Mesendoderm (in vitro differentiated cells): ENCODE data around the gene IL6ST. TPM values are rescaled to one million over a fixed set of nuclear protein-coding genes. Genes with fewer than 3 reads are reported as not detected.
A peak's percentile ranks its signal among the peaks of the same experiment; 100 is the strongest.
"Not testable (repeated sequence)": the region's sequence is repeated elsewhere in the genome, so short reads cannot be mapped to it uniquely, and the experiment has no call there.

ENCODE experiments used
- DNase-seq: peaks from one replicate; pipeline ENCODE4 v3.0.0; 2013
- H2AK5ac ChIP-seq: 2 replicates; pipeline ENCODE4 v1.6.1; 2013; ENCODE audit warnings: low read length, inconsistent platforms
- H2BK120ac ChIP-seq: 2 replicates; pipeline ENCODE4 v1.6.1; 2013; ENCODE audit warnings: low read depth, mild to moderate bottlenecking, low read length, moderate library complexity, mixed read lengths
- H2BK15ac ChIP-seq: replicated peaks from 2 replicates; pipeline ENCODE4 v1.6.1; 2013; ENCODE audit warnings: low read depth, mild to moderate bottlenecking, moderate library complexity
- H2BK5ac ChIP-seq: 2 replicates; pipeline ENCODE4 v1.6.1; 2013; ENCODE audit warnings: low read length, inconsistent platforms
- H3K18ac ChIP-seq: 2 replicates; pipeline ENCODE4 v1.6.1; 2013; ENCODE audit warnings: mild to moderate bottlenecking, low read length, mixed read lengths
- H3K23ac ChIP-seq: one replicate; pipeline ENCODE4 v1.6.1; 2013; ENCODE audit warnings: low read length
- H3K27ac ChIP-seq: 2 replicates; pipeline ENCODE4 v1.5.1; 2013; ENCODE audit warnings: low read depth, mild to moderate bottlenecking, inconsistent platforms, low read length, moderate library complexity
- H3K27me3 ChIP-seq: 2 replicates; pipeline ENCODE4 v1.6.1; 2013; ENCODE audit warnings: low read length, control low read depth, mild to moderate bottlenecking, inconsistent platforms; ENCODE audit not compliant: insufficient read depth, poor library complexity
- H3K36me3 ChIP-seq: 2 replicates; pipeline ENCODE4 v1.6.1; 2013; ENCODE audit warnings: low read length, inconsistent platforms; ENCODE audit not compliant: control insufficient read depth, insufficient read depth
- H3K4ac ChIP-seq: one replicate; pipeline ENCODE4 v1.6.1; 2013; ENCODE audit warnings: low read depth, mild to moderate bottlenecking, low read length, moderate library complexity
- H3K4me1 ChIP-seq: 2 replicates; pipeline ENCODE4 v1.6.1; 2013; ENCODE audit warnings: low read depth, low read length, inconsistent platforms; ENCODE audit not compliant: control insufficient read depth
- H3K4me2 ChIP-seq: 2 replicates; pipeline ENCODE4 v1.6.1; 2013; ENCODE audit warnings: low read length
- H3K4me3 ChIP-seq: 2 replicates; pipeline ENCODE4 v1.5.1; 2013; ENCODE audit warnings: mild to moderate bottlenecking, low read length
- H3K56ac ChIP-seq: one replicate; pipeline ENCODE4 v1.6.1; 2013; ENCODE audit warnings: low read length
- H3K79me1 ChIP-seq: 2 replicates; pipeline ENCODE4 v1.6.1; 2013; ENCODE audit warnings: low read length, inconsistent platforms
- H3K79me2 ChIP-seq: 2 replicates; pipeline ENCODE4 v1.6.1; 2013; ENCODE audit warnings: mild to moderate bottlenecking, low read length; ENCODE audit not compliant: control insufficient read depth, insufficient read depth
- H3K9ac ChIP-seq: 2 replicates; pipeline ENCODE4 v1.6.1; 2013; ENCODE audit warnings: low read length, inconsistent platforms
- H4K5ac ChIP-seq: one replicate; pipeline ENCODE4 v1.6.1; 2013; ENCODE audit warnings: low read length
- H4K8ac ChIP-seq: one replicate; pipeline ENCODE4 v1.6.1; 2013; ENCODE audit warnings: low read depth, mild to moderate bottlenecking, control low read depth, low read length, moderate library complexity
- WGBS: extraction: QIAGEN DNeasy Blood & Tissue Kit; methylation state at CpG from one replicate; pipeline ENCODE4 v1.1.7; 2013; ENCODE audit warnings: low lambda C conversion rate, missing lambda C conversion rate; ENCODE audit not compliant: insufficient coverage; ENCODE audit errors: extremely low coverage; 5-methylcytosine and 5-hydroxymethylcytosine counted together
- polyA plus RNA-seq, 2 experiments: library from polyadenylated mRNA; stranded (reverse); fragments of 200-250 nt; gene quantifications; one replicate each; pipeline ENCODE4 v1.2.3, GENCODE V29; 2013

The IL6ST gene
- 7.6 TPM for polyA plus RNA-seq (2013, experiment 1 of 2)
- polyA plus RNA-seq (2013, experiment 2 of 2) = 7.3 TPM

GRCh38 chr5:55994495-55994997 lies at the start of gene IL6ST:
Gene IL6ST (minus strand): TSS chr5:55994963. CDS start chr5:55976278, 18,685 bp downstream.
- Histone ChIP-seq H2BK15ac (no peak within 1 kb of the TSS), H2AK5ac (no peak within 1 kb of the TSS), H3K56ac (peak within 1 kb of the TSS; percentile 97), H3K4me1 (no peaks in the 10 kb centered on the region), H4K5ac (no peak within 1 kb of the TSS), H3K23ac (peak within 1 kb of the TSS; percentile 25), H3K18ac (peak within 1 kb of the TSS; percentile 78), H3K79me1 (peaks cover 2% of the 10 kb centered on the region), H3K79me2 (peaks cover 17% of the 10 kb centered on the region), H3K9ac (peak within 1 kb of the TSS; percentile 93), H3K27ac (peak within 1 kb of the TSS; percentile 93), H3K4me2 (peak within 1 kb of the TSS; percentile 72), H2BK5ac (peak within 1 kb of the TSS; percentile 39), H3K36me3 (no peaks in the 10 kb centered on the region), H2BK120ac (peak within 1 kb of the TSS; percentile 47), H3K4ac (peak within 1 kb of the TSS; percentile 81), H3K27me3 (no peaks in the 10 kb centered on the region), H3K4me3 (peak within 1 kb of the TSS; percentile 92), H4K8ac (peak within 1 kb of the TSS; percentile 30)
- DNase-seq = peak; percentile 85
- WGBS = no CpG with 5 or more reads among the region's 48 CpGs

GRCh38 chr5:56039985-56040384 lies 45.2 kb upstream of the IL6ST start:
- H3K4me2 ChIP-seq = no peak overlapping the region
- no peaks in the 10 kb centered on the region for H3K36me3 ChIP-seq
- no peaks in the 10 kb centered on the region for H3K4me1 ChIP-seq
- no CpG with 5 or more reads among the region's 2 CpGs for WGBS
- H2BK5ac ChIP-seq = no peak overlapping the region
- no peak overlapping the region for H4K5ac ChIP-seq
- H4K8ac ChIP-seq = no peak overlapping the region
- H3K4me3 ChIP-seq = no peak overlapping the region
- no peak for DNase-seq
- no peak overlapping the region for H3K23ac ChIP-seq
- H3K56ac ChIP-seq = no peak overlapping the region
- no peak overlapping the region for H3K27ac ChIP-seq
- no peak overlapping the region for H2BK120ac ChIP-seq
- no peaks in the 10 kb centered on the region for H3K79me2 ChIP-seq
- H3K27me3 ChIP-seq = no peaks in the 10 kb centered on the region
- no peaks in the 10 kb centered on the region for H3K79me1 ChIP-seq
- no peak overlapping the region for H2BK15ac ChIP-seq
- H3K9ac ChIP-seq = no peak overlapping the region
- no peak overlapping the region for H2AK5ac ChIP-seq
- no peak overlapping the region for H3K4ac ChIP-seq
- no peak overlapping the region for H3K18ac ChIP-seq

GRCh38 chr5:56038206-56038605 lies 43.4 kb upstream of the IL6ST start:
- H3K36me3 ChIP-seq, H3K4ac ChIP-seq, H4K5ac ChIP-seq, H3K4me1 ChIP-seq, H2BK15ac ChIP-seq, H2BK120ac ChIP-seq, H3K79me2 ChIP-seq, H3K4me3 ChIP-seq, DNase-seq, H3K4me2 ChIP-seq, H4K8ac ChIP-seq, H3K23ac ChIP-seq, H3K9ac ChIP-seq, H3K18ac ChIP-seq, H3K56ac ChIP-seq, H2BK5ac ChIP-seq, H2AK5ac ChIP-seq, H3K79me1 ChIP-seq, H3K27me3 ChIP-seq, H3K27ac ChIP-seq: not testable (repeated sequence)
- no CpG with 5 or more reads among the region's 6 CpGs for WGBS

GRCh38 chr5:56037531-56038010 lies 42.8 kb upstream of the IL6ST start:
- H2BK5ac ChIP-seq = no peak overlapping the region
- H2AK5ac ChIP-seq = no peak overlapping the region
- WGBS = no CpG with 5 or more reads among the region's 4 CpGs
- no peak overlapping the region for H3K4ac ChIP-seq
- no peak overlapping the region for H3K23ac ChIP-seq
- no peaks in the 10 kb centered on the region for H3K27me3 ChIP-seq
- no peak overlapping the region for H2BK120ac ChIP-seq
- H3K4me1 ChIP-seq = no peaks in the 10 kb centered on the region
- no peak overlapping the region for H3K9ac ChIP-seq
- no peak overlapping the region for H3K18ac ChIP-seq
- H3K4me3 ChIP-seq = no peak overlapping the region
- no peaks in the 10 kb centered on the region for H3K79me2 ChIP-seq
- H3K27ac ChIP-seq = no peak overlapping the region
- H3K36me3 ChIP-seq = no peaks in the 10 kb centered on the region
- H2BK15ac ChIP-seq = no peak overlapping the region
- no peak for DNase-seq
- no peak overlapping the region for H4K8ac ChIP-seq
- H3K4me2 ChIP-seq = no peak overlapping the region
- H4K5ac ChIP-seq = no peak overlapping the region
- H3K79me1 ChIP-seq = no peaks in the 10 kb centered on the region
- H3K56ac ChIP-seq = peak overlapping the region; percentile 9

GRCh38 chr5:56035394-56035793 lies 40.6 kb upstream of the IL6ST start:
- no CpG with 5 or more reads among the region's 21 CpGs for WGBS
- H3K79me1 ChIP-seq, H3K9ac ChIP-seq, DNase-seq, H4K8ac ChIP-seq, H3K27ac ChIP-seq, H3K18ac ChIP-seq, H3K4me1 ChIP-seq, H4K5ac ChIP-seq, H3K4ac ChIP-seq, H3K79me2 ChIP-seq, H3K4me3 ChIP-seq, H2BK120ac ChIP-seq, H3K4me2 ChIP-seq, H3K36me3 ChIP-seq, H2BK15ac ChIP-seq, H2BK5ac ChIP-seq, H2AK5ac ChIP-seq, H3K23ac ChIP-seq, H3K56ac ChIP-seq, H3K27me3 ChIP-seq: not testable (repeated sequence)
